GM23338 (cell line): ENCODE data around the gene TPO. TPM values are rescaled to one million over a fixed set of nuclear protein-coding genes. Genes with fewer than 3 reads are reported as not detected.

ENCODE experiments used
- STAT1 ChIP-seq: IDR thresholded peaks from one replicate; pipeline ENCODE4 v1.6.1; 2016; ENCODE audit warnings: antibody characterized with exemption; ENCODE audit not compliant: unreplicated experiment
- polyA plus RNA-seq: library from polyadenylated mRNA; unstranded; fragments of >200 nt; fragmentation: Nextera tagmentation; extraction: Ambion mirVana; gene quantifications from 2 replicates; pipeline ENCODE4 v1.2.1, GENCODE V29; 2016
- total RNA-seq: library from RNA; depleted of rRNA; stranded (reverse); fragments of >200 nt; shearing (Covaris generic); gene quantifications from 2 replicates; pipeline ENCODE4 v1.2.3, GENCODE V29; 2014
- TF ChIP-seq, protein P1 (sequence below): fragments of 250-450 bp; sonication (Bioruptor Pico); IDR thresholded peaks from 2 replicates; pipeline ENCODE4 v1.5.0; 2020; ENCODE audit warnings: mild to moderate bottlenecking, moderate library complexity

The TPO gene
- total and polyA plus RNA-seq, 2 experiments from 2014 or later: 0.74 TPM; not detected in 1

DNA sequence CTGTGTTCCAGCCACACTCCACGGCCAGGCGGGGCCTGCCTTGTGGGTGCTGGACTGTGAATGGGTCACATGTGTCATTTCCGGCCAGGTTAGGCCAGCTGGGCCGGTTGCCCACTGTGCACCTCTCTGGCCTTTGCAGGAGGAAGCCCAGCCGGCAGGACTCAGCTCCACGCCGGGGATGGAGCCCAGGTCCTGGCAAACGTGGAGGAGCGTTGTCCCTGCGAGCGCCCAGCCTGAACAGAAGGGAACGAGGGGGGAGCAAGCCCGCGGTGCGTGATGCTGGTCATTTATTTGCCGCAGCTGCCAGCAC lies 178.2 kb downstream of the TPO start (continued):
- TF ChIP-seq, protein P1, sequence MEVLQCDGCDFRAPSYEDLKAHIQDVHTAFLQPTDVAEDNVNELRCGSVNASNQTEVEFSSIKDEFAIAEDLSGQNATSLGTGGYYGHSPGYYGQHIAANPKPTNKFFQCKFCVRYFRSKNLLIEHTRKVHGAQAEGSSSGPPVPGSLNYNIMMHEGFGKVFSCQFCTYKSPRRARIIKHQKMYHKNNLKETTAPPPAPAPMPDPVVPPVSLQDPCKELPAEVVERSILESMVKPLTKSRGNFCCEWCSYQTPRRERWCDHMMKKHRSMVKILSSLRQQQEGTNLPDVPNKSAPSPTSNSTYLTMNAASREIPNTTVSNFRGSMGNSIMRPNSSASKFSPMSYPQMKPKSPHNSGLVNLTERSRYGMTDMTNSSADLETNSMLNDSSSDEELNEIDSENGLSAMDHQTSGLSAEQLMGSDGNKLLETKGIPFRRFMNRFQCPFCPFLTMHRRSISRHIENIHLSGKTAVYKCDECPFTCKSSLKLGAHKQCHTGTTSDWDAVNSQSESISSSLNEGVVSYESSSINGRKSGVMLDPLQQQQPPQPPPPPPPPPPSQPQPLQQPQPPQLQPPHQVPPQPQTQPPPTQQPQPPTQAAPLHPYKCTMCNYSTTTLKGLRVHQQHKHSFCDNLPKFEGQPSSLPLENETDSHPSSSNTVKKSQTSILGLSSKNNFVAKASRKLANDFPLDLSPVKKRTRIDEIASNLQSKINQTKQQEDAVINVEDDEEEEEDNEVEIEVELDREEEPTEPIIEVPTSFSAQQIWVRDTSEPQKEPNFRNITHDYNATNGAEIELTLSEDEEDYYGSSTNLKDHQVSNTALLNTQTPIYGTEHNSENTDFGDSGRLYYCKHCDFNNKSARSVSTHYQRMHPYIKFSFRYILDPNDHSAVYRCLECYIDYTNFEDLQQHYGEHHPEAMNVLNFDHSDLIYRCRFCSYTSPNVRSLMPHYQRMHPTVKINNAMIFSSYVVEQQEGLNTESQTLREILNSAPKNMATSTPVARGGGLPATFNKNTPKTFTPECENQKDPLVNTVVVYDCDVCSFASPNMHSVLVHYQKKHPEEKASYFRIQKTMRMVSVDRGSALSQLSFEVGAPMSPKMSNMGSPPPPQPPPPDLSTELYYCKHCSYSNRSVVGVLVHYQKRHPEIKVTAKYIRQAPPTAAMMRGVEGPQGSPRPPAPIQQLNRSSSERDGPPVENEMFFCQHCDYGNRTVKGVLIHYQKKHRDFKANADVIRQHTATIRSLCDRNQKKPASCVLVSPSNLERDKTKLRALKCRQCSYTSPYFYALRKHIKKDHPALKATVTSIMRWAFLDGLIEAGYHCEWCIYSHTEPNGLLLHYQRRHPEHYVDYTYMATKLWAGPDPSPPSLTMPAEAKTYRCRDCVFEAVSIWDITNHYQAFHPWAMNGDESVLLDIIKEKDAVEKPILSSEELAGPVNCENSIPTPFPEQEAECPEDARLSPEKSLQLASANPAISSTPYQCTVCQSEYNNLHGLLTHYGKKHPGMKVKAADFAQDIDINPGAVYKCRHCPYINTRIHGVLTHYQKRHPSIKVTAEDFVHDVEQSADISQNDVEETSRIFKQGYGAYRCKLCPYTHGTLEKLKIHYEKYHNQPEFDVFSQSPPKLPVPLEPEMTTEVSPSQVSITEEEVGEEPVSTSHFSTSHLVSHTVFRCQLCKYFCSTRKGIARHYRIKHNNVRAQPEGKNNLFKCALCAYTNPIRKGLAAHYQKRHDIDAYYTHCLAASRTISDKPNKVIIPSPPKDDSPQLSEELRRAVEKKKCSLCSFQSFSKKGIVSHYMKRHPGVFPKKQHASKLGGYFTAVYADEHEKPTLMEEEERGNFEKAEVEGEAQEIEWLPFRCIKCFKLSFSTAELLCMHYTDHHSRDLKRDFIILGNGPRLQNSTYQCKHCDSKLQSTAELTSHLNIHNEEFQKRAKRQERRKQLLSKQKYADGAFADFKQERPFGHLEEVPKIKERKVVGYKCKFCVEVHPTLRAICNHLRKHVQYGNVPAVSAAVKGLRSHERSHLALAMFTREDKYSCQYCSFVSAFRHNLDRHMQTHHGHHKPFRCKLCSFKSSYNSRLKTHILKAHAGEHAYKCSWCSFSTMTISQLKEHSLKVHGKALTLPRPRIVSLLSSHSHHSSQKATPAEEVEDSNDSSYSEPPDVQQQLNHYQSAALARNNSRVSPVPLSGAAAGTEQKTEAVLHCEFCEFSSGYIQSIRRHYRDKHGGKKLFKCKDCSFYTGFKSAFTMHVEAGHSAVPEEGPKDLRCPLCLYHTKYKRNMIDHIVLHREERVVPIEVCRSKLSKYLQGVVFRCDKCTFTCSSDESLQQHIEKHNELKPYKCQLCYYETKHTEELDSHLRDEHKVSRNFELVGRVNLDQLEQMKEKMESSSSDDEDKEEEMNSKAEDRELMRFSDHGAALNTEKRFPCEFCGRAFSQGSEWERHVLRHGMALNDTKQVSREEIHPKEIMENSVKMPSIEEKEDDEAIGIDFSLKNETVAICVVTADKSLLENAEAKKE (CRISPR knock-in tag): no peak
- no peak for TF ChIP-seq STAT1
